GM12801 (cell line): ENCODE measurements around the gene FYB2.

Experiments
- TF ChIP-seq, protein P1 (sequence below): IDR thresholded peaks from one replicate; pipeline ENCODE4 v1.5.1; 2011; ENCODE audit warnings: control low read depth; ENCODE audit not compliant: insufficient read length; ENCODE audit errors: extremely low read depth

FYB2 gene

DNA sequence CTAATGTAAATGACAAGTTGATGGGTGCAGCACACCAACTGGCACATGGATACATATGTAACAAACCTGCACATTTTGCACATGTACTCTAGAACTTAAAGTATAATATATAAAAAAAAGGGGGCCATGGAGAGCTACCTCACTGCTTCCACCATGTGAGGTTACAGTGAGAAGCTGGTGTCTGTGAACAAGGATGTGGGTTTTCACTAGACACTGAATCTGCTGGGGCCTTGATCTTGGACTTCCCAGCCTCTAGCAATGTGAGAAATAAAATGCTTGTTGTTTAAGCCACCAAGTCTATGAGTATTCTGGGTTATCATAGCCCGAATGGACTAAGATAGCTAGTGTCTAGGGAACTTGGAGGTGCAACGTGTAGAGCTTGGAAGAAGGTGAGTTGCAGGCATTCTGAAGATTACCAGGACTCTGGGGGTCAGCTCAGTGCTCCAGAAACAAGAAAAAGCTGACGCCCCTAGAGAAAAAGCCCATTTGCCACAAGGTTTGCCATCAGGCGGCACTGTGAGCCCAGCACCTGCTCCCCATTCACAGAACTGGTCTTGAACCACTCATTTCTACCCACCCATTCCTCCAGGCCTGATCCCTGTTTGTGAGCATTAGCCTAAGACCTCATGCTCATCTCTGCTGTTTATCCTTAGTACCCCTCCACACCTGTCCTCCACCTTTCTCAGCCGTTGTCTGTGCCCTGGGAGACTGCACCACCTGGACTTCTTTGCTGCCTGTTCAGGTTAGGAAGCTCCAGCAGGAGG is 15.1 kb upstream of the FYB2 start:
- TF ChIP-seq, protein P1, sequence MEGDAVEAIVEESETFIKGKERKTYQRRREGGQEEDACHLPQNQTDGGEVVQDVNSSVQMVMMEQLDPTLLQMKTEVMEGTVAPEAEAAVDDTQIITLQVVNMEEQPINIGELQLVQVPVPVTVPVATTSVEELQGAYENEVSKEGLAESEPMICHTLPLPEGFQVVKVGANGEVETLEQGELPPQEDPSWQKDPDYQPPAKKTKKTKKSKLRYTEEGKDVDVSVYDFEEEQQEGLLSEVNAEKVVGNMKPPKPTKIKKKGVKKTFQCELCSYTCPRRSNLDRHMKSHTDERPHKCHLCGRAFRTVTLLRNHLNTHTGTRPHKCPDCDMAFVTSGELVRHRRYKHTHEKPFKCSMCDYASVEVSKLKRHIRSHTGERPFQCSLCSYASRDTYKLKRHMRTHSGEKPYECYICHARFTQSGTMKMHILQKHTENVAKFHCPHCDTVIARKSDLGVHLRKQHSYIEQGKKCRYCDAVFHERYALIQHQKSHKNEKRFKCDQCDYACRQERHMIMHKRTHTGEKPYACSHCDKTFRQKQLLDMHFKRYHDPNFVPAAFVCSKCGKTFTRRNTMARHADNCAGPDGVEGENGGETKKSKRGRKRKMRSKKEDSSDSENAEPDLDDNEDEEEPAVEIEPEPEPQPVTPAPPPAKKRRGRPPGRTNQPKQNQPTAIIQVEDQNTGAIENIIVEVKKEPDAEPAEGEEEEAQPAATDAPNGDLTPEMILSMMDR, result no peak

DNA sequence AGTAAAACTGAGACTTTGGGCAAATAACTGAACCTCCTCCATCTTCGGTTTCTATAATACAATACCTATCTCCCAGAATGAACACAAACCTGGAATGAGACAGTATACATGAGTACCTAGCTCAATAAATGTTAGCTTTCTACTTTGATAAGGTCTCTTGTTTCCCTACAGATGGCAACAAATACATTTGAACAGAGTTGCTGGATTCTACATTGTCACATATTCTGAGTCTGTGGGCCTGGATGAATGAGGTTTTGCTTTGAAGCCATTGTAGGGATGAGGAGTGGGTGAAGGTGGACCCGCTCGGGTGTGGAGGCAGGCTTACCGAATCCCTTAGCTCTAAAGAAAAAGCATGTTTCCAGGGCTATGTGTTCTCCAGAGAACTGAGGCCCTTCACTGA is 13.9 kb upstream of the FYB2 start:
- TF ChIP-seq, protein P1, result no peak

DNA sequence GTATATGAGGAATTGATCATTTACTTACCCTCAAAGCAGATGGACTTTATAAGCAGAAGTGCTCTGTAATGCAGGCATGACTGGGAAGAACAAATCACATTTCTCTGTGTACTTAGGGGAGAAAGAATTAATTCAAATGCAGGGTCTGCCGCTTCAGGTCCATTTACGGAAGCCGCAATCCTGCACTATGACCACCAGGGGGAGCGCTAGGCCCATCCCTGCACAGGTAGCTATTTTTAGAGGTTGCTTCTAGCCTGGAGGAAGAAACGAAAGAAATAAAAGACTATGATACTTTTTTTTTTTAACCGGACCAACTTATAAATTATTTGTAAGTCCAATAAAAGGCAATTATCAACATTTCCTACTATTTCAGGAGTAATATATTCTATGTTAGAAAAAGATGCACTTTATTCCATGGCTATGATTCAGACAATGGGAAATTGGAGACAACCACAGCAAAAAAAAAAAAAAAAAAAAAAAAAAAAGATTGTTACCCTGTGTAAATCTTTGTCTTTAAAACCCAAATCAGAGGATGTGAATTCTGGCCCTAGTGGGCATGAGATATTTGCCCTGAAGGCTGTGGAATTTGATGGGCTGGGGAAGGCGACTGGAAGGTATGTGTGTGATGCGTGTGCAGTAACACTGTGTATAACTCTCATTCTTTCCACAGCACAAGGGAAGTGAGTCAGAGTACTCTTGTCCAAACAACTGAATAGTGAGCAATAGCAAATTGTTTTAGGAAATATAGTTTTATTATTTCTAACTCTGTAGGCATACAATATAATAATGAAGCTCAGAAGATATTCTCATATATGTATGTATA is 12.9 kb upstream of the FYB2 start:
- TF ChIP-seq, protein P1, result peak; percentile 80

- TF ChIP-seq, protein P1, result no peak
Measured at GRCh38 chr1:56830052-56830451, 10.8 kb upstream of the FYB2 start.

GRCh38 chr1:56827711-56828110 is 8.5 kb upstream of the FYB2 start:
- TF ChIP-seq, protein P1, result no peak

DNA sequence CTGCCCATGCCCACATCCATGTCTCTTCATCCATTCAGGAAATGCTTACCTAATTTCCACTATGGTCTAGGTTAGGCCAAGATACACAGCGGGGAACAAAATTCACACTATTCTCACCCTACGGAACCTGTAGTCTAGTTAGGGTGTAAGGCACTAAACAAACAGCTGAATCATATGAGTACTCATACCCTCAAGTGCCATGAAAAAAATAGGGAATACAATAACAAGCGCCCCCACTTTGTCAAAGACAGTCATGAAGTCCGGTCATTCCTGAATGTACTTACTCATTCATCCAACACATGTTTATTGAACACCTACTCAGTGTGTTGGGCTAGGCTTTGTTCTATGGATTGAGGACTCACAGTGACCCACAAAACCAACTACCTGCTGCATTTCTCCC is 6.2 kb upstream of the FYB2 start:
- TF ChIP-seq, protein P1, result no peak

DNA sequence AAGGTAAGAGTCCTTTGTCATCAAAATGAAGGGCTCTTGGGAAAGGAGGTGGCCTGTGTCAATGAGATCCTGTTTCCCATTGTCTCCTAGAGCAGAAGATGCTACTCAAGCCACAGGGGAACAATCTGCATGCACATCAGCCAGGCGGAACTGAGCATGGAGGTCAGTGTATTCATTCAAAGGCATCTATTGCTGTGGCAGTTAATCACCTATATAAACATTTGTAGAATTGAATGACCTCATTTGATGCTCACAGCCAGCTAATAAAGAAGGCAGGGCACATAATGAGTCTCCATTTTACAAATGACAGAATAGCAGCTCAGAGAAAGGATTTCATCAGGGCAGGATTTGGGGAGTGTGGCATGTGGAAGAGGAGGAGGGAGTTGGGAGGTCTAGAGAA is 5.7 kb upstream of the FYB2 start:
- TF ChIP-seq, protein P1, result no peak
